Measurements from ENCODE around the gene ZFHX3. TPM values are rescaled to one million over a fixed set of nuclear protein-coding genes. Genes with fewer than 3 reads are reported as not detected.
A peak's percentile ranks its signal among the peaks of the same experiment; 100 is the strongest.

The ZFHX3 gene
- total and polyA plus RNA-seq, 2 donors (not counting 3 experiments of a cell fraction or from before 2014, with no cell fraction given) = 3.7 to 18.8 TPM

GRCh38 chr16:73069581-73070262 is 21.8 kb upstream of the ZFHX3 start:
- no peaks in the 10 kb centered on the region for H3K79me2 ChIP-seq (ENCODE audit: control insufficient read depth, insufficient read depth, low read length)
- intact Hi-C loops (cut with micrococcal nuclease) = loop anchor here (1.0 to 10.0 kb wide), 8 partner anchors 85 to 977 kb away; partner anchors contain the start of genes DHX38 and TXNL4B
- H3K9me1 ChIP-seq (replicated peaks; ENCODE audit: control insufficient read depth, extremely low read depth, insufficient read depth, low read length) = no peaks in the 10 kb centered on the region
- TF ChIP-seq EZH2 (IDR thresholded peaks at IDR 0.05; ENCODE audit: borderline replicate concordance, low read depth, low read length, severe bottlenecking) (no peak), GATA2 (IDR thresholded peaks at IDR 0.05; ENCODE audit: insufficient read depth, insufficient read length, low read depth, low read length) (no peak), POLR2A (IDR thresholded peaks at IDR 0.05; ENCODE audit: low read depth, low read length) (no peak), FOS (IDR thresholded peaks at IDR 0.05; ENCODE audit: borderline replicate concordance, insufficient read depth, low read length) (no peak), POLR2AphosphoS5 (IDR thresholded peaks at IDR 0.05; ENCODE audit: insufficient read depth, low read depth, low read length) (no peak), MAX (IDR thresholded peaks at IDR 0.05; ENCODE audit: insufficient read depth, insufficient read length) (no peak), MYC (IDR thresholded peaks at IDR 0.05; ENCODE audit: low read depth, low read length) (no peak), CTCF (IDR thresholded peaks at IDR 0.05; ENCODE audit: extremely low read depth in 1 of 2, insufficient read depth in 1 of 2, low read depth in 1 of 2, low read length in 2 of 2) (no peak), JUN (IDR thresholded peaks at IDR 0.05; ENCODE audit: borderline replicate concordance, insufficient read depth, insufficient read length, low read depth) (no peak)
- no peak overlapping the region for H2AFZ ChIP-seq (ENCODE audit: low read depth, low read length)
- H3K36me3 ChIP-seq (ENCODE audit: control insufficient read depth in 2 of 2, extremely low read depth in 1 of 2, insufficient read depth in 2 of 2, low read length in 2 of 2) = no peaks in the 10 kb centered on the region
- peak overlapping the region; percentile 84 for H3K9ac ChIP-seq (replicated peaks; ENCODE audit: extremely low read depth, insufficient read depth, low read length)
- H3K4me1 ChIP-seq (ENCODE audit: control insufficient read depth, extremely low read depth, insufficient read depth, low read length) = peaks cover 66% of the 10 kb centered on the region
- BruUV-seq (replicated peaks) = no TSS peak
- no peaks in the 10 kb centered on the region for H3K9me3 ChIP-seq (replicated peaks; ENCODE audit: control insufficient read depth, insufficient read depth, low read length)
- peak overlapping the region; percentile 38 for H3K4me2 ChIP-seq (ENCODE audit: insufficient read depth, low read length)
- FAIRE-seq = no peak
- H3K4me3 ChIP-seq (replicated peaks in 1 of 3; ENCODE audit: insufficient read depth in 1 of 3, low read depth in 1 of 3, low read length in 3 of 3) = no peak overlapping the region
- dilution Hi-C loops (cut with MboI; ENCODE audit: extremely low pct_ligation_motif_present, low sequenced_read_pairs) = no loop called here
- H4K20me1 ChIP-seq (replicated peaks; ENCODE audit: control insufficient read depth, extremely low read depth, insufficient read depth, low read length) = no peaks in the 10 kb centered on the region
- ChIA-PET POLR2A (no interaction called here), CTCF (interaction anchor here (0.6 to 4.1 kb wide), 6 partner anchors 15 to 237 kb away, joined by 3 to 22 read pairs (median 3); no protein-coding TSS in a partner anchor)
- peak overlapping the region; percentile 92 for H3K27ac ChIP-seq (ENCODE audit: insufficient read depth, low read depth, low read length)
- no peak for DNase-seq (ENCODE audit: low read depth, low spot score)
- H3K27me3 ChIP-seq (ENCODE audit: control insufficient read depth in 2 of 2, insufficient read depth in 2 of 2, low read length in 2 of 2) = no peaks in the 10 kb centered on the region

Measured in endothelial cell of umbilical vein (primary cell).